Natural killer cell treated with Interleukin-12 subunit alpha and Interleukin-12 subunit beta and Interleukin-15 and Interleukin-18, amount 100 ng/mL, for 72 hours (primary cell): ENCODE measurements around the gene DNAH2. TPM values are rescaled to one million over a fixed set of nuclear protein-coding genes. Genes with fewer than 3 reads are reported as not detected.

ENCODE experiments used
- ATAC-seq, 2 donors: fragments of 150-1000 bp; cut with Tn5 transposase in 1 of 2; sonication (Bioruptor Pico), chemical (Tn5 transposase) in 1 of 2; 2 replicates each; pipeline ENCODE4 v1.10.0; 2021
- DNase-seq: peaks from one replicate; pipeline ENCODE4 v3.0.0; 2022; ENCODE audit warnings: low spot score
- H3K27ac Mint-ChIP-seq, 2 donors: 1 replicate in 1 of 2; 2 replicates in 1 of 2; pipeline ENCODE4 v1.8.0; 2022; ENCODE audit warnings: mixed read lengths in 2 of 2, mild to moderate bottlenecking in 1 of 2, moderate library complexity in 1 of 2
- H3K27me3 Mint-ChIP-seq, 2 donors: 1 replicate in 1 of 2; 2 replicates in 1 of 2; pipeline ENCODE4 v1.8.0; 2022; ENCODE audit warnings: mixed read lengths in 2 of 2
- H3K36me3 Mint-ChIP-seq: one replicate; pipeline ENCODE4 v1.8.0; 2022; ENCODE audit warnings: mixed read lengths
- H3K4me1 Mint-ChIP-seq, 2 donors: 1 replicate in 1 of 2; 2 replicates in 1 of 2; pipeline ENCODE4 v1.8.0; 2022; ENCODE audit warnings: low read depth in 2 of 2, mixed read lengths in 2 of 2, mild to moderate bottlenecking in 1 of 2
- H3K4me3 Mint-ChIP-seq: one replicate; pipeline ENCODE4 v1.8.0; 2022; ENCODE audit warnings: mixed read lengths
- H3K9me3 Mint-ChIP-seq: 2 replicates; pipeline ENCODE4 v1.8.0; 2022; ENCODE audit warnings: mixed read lengths
- total RNA-seq, 2 donors: library from RNA; stranded (reverse); gene quantifications; one replicate each; pipeline ENCODE4 v1.2.3, GENCODE V29; 2022

DNAH2 gene
- under 1 TPM in 1 of 2 donors, not detected in 1; 0.10 TPM for total RNA-seq

- DNase-seq (peak; percentile 73), ATAC-seq (peak; percentile 72 to 80)
- H3K9me3 Mint-ChIP-seq, result no peaks in the 10 kb centered on the region
- H3K27me3 Mint-ChIP-seq, result peaks cover 59 to 77% of the 10 kb centered on the region in 2 donors
- H3K36me3 Mint-ChIP-seq, result no peaks in the 10 kb centered on the region
- peaks cover 15 to 20% of the 10 kb centered on the region in 2 donors for H3K4me1 Mint-ChIP-seq
- peak within 1 kb of the TSS; percentile 60 for H3K4me3 Mint-ChIP-seq
- H3K27ac Mint-ChIP-seq, result no peak within 1 kb of the TSS
Observed at GRCh38 chr17:7716901-7717755, at the start of gene DNAH2. Gene DNAH2, plus strand, starts transcription at chr17:7717744. Its CDS starts 1,991 bp downstream, at chr17:7719735.

DNA sequence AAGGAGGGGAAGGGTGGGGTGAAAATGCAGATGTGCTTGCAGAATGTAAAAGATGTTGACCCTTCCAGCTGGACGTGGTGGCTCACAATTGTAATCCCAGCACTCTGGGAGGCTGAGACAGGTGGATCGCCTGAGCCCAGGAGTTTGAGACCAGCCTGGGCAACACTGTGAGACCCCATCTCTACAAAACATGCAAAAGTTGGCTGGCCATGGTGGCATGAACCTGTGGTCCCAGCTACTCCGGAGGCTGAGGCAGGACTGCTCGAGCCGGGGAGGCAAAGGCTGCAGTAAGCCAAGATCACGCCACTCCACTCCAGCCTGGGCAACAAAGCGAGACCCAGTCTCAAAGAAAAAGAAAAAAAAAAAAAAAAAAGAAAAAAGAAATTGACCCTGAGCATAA is 49.1 kb upstream of the DNAH2 start:
- peaks cover 3% of the 10 kb centered on the region for H3K9me3 Mint-ChIP-seq
- no peak overlapping the region for H3K4me3 Mint-ChIP-seq
- peaks cover 4% of the 10 kb centered on the region for H3K36me3 Mint-ChIP-seq
- H3K4me1 Mint-ChIP-seq, result no peaks in the 10 kb centered on the region
- H3K27me3 Mint-ChIP-seq, result no peaks in the 10 kb centered on the region
- DNase-seq, result no peak
- no peak overlapping the region for H3K27ac Mint-ChIP-seq
- ATAC-seq, result no peak

GRCh38 chr17:7673239-7673638 is 44.3 kb upstream of the DNAH2 start:
- Mint-ChIP-seq H3K36me3 (peaks cover 21% of the 10 kb centered on the region), H3K4me1 (peaks cover 5 to 8% of the 10 kb centered on the region in 2 donors), H3K4me3 (no peak overlapping the region), H3K27me3 (no peaks in the 10 kb centered on the region), H3K9me3 (peaks cover 8% of the 10 kb centered on the region), H3K27ac (no peak overlapping the region)
- no peak for ATAC-seq
- no peak for DNase-seq

GRCh38 chr17:7674934-7675333 is 42.6 kb upstream of the DNAH2 start:
- DNase-seq (no peak), ATAC-seq (no peak)
- Mint-ChIP-seq H3K4me1 (peaks cover 5 to 11% of the 10 kb centered on the region in 2 donors), H3K4me3 (no peak overlapping the region), H3K27ac (no peak overlapping the region), H3K36me3 (peaks cover 21% of the 10 kb centered on the region), H3K27me3 (no peaks in the 10 kb centered on the region), H3K9me3 (peaks cover 8% of the 10 kb centered on the region)

DNA sequence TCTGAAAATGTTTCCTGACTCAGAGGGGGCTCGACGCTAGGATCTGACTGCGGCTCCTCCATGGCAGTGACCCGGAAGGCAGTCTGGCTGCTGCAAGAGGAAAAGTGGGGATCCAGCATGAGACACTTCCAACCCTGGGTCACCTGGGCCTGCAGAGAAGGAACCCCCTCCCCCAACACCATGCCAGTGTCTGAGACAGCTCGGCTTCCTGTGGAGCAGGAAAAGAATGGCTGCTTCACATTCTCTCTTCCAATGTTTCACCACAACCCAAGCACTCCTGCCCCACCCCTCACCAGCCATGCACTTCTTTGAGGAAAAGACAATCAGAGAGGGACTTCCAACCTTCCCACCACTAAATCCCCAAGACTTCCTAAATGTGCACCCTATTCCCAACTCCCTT is 41.0 kb upstream of the DNAH2 start:
- Mint-ChIP-seq H3K4me3 (no peak overlapping the region), H3K9me3 (peaks cover 8% of the 10 kb centered on the region), H3K27ac (no peak overlapping the region), H3K27me3 (no peaks in the 10 kb centered on the region), H3K36me3 (peaks cover 21% of the 10 kb centered on the region), H3K4me1 (peaks cover 5 to 11% of the 10 kb centered on the region in 2 donors)
- ATAC-seq, result no peak
- DNase-seq, result no peak

GRCh38 chr17:7677388-7678067 is 40.0 kb upstream of the DNAH2 start:
- H3K9me3 Mint-ChIP-seq, result peaks cover 8% of the 10 kb centered on the region
- H3K4me1 Mint-ChIP-seq, result peaks cover 5 to 11% of the 10 kb centered on the region in 2 donors
- H3K27me3 Mint-ChIP-seq, result no peaks in the 10 kb centered on the region
- no peak for ATAC-seq
- DNase-seq, result no peak
- peaks cover 21% of the 10 kb centered on the region for H3K36me3 Mint-ChIP-seq
- H3K4me3 Mint-ChIP-seq, result no peak overlapping the region
- H3K27ac Mint-ChIP-seq, result no peak overlapping the region

DNA sequence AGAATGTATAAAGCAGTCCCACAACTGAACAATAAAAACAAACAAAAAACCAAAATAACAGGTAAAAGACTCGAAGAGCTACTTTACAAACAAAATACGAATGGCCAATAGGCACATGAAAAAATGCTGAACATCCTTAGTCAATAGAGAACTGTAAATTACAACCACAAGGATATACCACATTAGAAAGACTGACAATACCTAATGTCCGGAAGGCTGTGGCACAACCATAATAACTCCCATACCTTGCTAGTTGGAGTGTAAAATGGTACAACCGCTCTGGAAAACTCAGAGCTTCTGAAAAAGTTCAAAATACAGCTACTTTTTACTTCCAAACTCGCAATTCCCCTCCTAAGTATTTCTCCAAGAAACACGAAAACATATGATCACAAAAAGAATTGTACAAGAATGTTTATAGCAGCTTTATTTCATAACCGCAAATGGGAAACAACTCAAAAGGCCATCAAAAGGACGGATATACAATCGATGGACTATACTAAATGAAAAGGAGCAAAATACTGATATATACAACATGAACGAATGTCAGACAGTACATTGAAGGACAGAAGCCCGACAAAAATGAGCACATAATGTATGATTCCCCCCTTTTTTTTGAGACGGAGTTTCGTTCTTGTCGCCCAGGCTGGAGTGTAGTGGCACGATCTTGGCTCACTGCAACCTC is 32.6 kb upstream of the DNAH2 start:
- Mint-ChIP-seq H3K27ac (peak overlapping the region; percentile 93 to 96), H3K36me3 (peaks cover 8% of the 10 kb centered on the region), H3K9me3 (no peaks in the 10 kb centered on the region), H3K4me1 (peaks cover 24 to 31% of the 10 kb centered on the region in 2 donors), H3K27me3 (no peaks in the 10 kb centered on the region), H3K4me3 (peak overlapping the region; percentile 96)
- DNase-seq, result no peak
- ATAC-seq, result no peak

- no peaks in the 10 kb centered on the region for H3K9me3 Mint-ChIP-seq
- H3K4me1 Mint-ChIP-seq, result peaks cover 24 to 36% of the 10 kb centered on the region in 2 donors
- peak overlapping the region; percentile 93 to 96 for H3K27ac Mint-ChIP-seq
Observed at GRCh38 chr17:7685533-7686221, 31.9 kb upstream of the DNAH2 start.

DNA sequence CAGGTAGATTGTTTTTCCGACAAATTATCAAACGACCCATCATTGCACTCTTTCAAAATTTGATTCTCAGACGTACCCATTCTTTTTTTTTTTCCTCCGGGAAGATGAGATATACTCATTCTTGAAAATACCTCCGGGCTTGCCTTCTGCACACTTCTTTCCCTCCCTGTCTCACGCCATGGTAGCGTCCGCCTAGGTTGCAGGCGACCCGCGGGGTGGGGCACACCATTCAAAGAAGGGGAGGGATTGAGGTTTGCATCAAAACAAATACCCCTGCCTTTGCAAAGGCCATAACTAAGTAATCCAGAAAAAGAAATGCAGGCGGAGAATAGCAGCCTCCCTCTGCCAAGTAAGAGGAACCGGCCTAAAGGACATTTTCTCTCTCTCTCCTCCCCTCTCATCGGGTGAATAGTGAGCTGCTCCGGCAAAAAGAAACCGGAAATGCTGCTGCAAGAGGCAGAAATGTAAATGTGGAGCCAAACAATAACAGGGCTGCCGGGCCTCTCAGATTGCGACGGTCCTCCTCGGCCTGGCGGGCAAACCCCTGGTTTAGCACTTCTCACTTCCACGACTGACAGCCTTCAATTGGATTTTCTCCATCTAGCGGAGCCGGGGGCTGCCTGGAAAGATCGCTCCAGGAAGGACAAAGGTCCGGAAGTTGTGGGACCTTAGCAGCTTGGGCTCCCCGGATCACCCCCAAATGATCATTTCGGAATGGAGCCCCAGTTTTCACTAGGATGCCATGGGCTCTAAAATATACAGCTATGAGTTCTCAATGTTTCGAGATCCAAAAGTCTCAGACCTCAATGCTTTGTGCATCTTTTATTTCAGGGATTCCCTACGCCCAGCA is 31.1 kb upstream of the DNAH2 start:
- peak; percentile 67 to 73 for ATAC-seq
- H3K27ac Mint-ChIP-seq, result peak overlapping the region; percentile 93 to 96
- no peaks in the 10 kb centered on the region for H3K27me3 Mint-ChIP-seq
- peak; percentile 83 for DNase-seq
- peak overlapping the region; percentile 96 for H3K4me3 Mint-ChIP-seq
- H3K4me1 Mint-ChIP-seq, result peaks cover 26 to 36% of the 10 kb centered on the region in 2 donors
- peaks cover 13% of the 10 kb centered on the region for H3K36me3 Mint-ChIP-seq
- no peaks in the 10 kb centered on the region for H3K9me3 Mint-ChIP-seq

More at GRCh38 chr17:7685533-7686221, 31.9 kb upstream of the DNAH2 start:
- Mint-ChIP-seq H3K27me3 (no peaks in the 10 kb centered on the region), H3K36me3 (peaks cover 13% of the 10 kb centered on the region), H3K4me3 (peak overlapping the region; percentile 96)
- peak; percentile 76 to 84 for ATAC-seq
- DNase-seq, result peak; percentile 92

- H3K27me3 Mint-ChIP-seq, result no peaks in the 10 kb centered on the region
- H3K4me1 Mint-ChIP-seq, result peaks cover 26 to 36% of the 10 kb centered on the region in 2 donors
- H3K27ac Mint-ChIP-seq, result peak within 1 kb of the TSS; percentile 93 to 96
- no peaks in the 10 kb centered on the region for H3K9me3 Mint-ChIP-seq
- peaks cover 13% of the 10 kb centered on the region for H3K36me3 Mint-ChIP-seq
- DNase-seq (peak; percentile 91), ATAC-seq (peak; percentile 71 to 78)
- H3K4me3 Mint-ChIP-seq, result peak within 1 kb of the TSS; percentile 96
Observed at GRCh38 chr17:7687072-7687907, 30.3 kb upstream of the DNAH2 start, which contains the start of gene TP53. Gene TP53, minus strand, starts transcription at chr17:7687490. Its CDS starts 10,896 bp downstream, at chr17:7676594.

- Mint-ChIP-seq H3K9me3 (no peaks in the 10 kb centered on the region), H3K27me3 (no peaks in the 10 kb centered on the region), H3K4me1 (peaks cover 26 to 36% of the 10 kb centered on the region in 2 donors), H3K27ac (peak within 1 kb of the TSS; percentile 93 to 96), H3K36me3 (peaks cover 13% of the 10 kb centered on the region), H3K4me3 (peak within 1 kb of the TSS; percentile 96)
- DNase-seq, result peak; percentile 96
- ATAC-seq, result peak; percentile 92
Observed at GRCh38 chr17:7687908-7688807, 29.4 kb upstream of the DNAH2 start, which contains the start of gene WRAP53. Gene WRAP53, plus strand, starts transcription at chr17:7688477. Its CDS starts 172 bp downstream, at chr17:7688649.
